ENCODE measurements around the gene SMTN. TPM values are rescaled to one million over a fixed set of nuclear protein-coding genes. Genes with fewer than 3 reads are reported as not detected.
A peak's percentile ranks its signal among the peaks of the same experiment; 100 is the strongest.

Gene SMTN
- total RNA-seq, 1 donor from 2014 or later = 55.0 TPM

DNA sequence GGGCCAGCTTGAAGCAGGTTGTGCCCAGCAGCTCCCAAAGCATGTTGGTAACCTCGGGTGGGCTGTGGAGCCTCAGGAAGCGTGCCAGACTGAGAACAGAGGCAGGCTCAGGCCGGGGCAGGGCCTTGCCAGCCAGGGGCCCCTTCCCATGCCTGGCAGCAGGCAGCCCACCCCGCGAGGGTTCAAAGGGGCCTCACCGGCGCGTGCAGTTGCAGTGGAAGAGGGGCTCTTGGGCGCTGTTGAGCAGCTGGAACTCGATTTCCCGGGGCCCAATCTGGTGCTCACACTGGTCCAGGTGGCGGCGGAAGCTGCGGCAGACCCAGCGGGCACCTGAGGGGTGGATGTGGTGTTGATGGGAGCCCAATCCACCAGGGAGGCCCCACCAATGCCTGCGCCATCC lies 55.6 kb downstream of the SMTN start:
- Mint-ChIP-seq H3K36me3 (ENCODE audit: low read depth) (no peaks in the 10 kb centered on the region), H3K9me3 (no peaks in the 10 kb centered on the region), H3K4me1 (peaks cover 30% of the 10 kb centered on the region), H3K4me3 (no peak overlapping the region), H3K27ac (ENCODE audit: unreplicated experiment) (no peak overlapping the region), H3K27me3 (ENCODE audit: low read depth) (no peaks in the 10 kb centered on the region)
- no peak for DNase-seq (ENCODE audit: low read depth, low spot score)
- TF ChIP-seq, protein P1, sequence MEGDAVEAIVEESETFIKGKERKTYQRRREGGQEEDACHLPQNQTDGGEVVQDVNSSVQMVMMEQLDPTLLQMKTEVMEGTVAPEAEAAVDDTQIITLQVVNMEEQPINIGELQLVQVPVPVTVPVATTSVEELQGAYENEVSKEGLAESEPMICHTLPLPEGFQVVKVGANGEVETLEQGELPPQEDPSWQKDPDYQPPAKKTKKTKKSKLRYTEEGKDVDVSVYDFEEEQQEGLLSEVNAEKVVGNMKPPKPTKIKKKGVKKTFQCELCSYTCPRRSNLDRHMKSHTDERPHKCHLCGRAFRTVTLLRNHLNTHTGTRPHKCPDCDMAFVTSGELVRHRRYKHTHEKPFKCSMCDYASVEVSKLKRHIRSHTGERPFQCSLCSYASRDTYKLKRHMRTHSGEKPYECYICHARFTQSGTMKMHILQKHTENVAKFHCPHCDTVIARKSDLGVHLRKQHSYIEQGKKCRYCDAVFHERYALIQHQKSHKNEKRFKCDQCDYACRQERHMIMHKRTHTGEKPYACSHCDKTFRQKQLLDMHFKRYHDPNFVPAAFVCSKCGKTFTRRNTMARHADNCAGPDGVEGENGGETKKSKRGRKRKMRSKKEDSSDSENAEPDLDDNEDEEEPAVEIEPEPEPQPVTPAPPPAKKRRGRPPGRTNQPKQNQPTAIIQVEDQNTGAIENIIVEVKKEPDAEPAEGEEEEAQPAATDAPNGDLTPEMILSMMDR (conservative IDR thresholded peaks at IDR 0.05) = no peak

DNA sequence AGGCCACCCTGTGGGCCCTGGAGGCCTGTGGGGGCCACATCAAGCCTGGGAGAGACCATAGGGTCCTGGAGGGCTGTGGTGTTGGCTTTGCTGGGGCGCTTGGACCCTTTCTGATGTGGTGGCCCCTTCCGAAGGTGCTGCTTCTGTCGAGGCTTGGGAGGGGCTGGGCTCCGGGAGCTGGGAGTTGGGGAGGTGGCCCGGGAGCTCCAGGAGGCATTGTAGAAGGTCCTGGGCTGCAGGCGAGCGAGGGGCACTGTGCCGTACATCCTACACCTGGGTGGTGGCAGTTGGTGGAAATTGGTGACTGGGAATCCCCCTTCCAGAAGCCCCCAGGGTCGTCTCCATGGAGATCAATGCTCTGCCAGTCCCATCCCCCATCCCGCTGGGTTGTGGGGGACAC lies 56.6 kb downstream of the SMTN start:
- TF ChIP-seq, protein P1 (conservative IDR thresholded peaks at IDR 0.05) = no peak
- Mint-ChIP-seq H3K9me3 (no peaks in the 10 kb centered on the region), H3K4me3 (no peak overlapping the region), H3K4me1 (peaks cover 30% of the 10 kb centered on the region), H3K27me3 (ENCODE audit: low read depth) (no peaks in the 10 kb centered on the region), H3K27ac (ENCODE audit: unreplicated experiment) (no peak overlapping the region), H3K36me3 (ENCODE audit: low read depth) (no peaks in the 10 kb centered on the region)
- no peak for DNase-seq (ENCODE audit: low read depth, low spot score)

DNA sequence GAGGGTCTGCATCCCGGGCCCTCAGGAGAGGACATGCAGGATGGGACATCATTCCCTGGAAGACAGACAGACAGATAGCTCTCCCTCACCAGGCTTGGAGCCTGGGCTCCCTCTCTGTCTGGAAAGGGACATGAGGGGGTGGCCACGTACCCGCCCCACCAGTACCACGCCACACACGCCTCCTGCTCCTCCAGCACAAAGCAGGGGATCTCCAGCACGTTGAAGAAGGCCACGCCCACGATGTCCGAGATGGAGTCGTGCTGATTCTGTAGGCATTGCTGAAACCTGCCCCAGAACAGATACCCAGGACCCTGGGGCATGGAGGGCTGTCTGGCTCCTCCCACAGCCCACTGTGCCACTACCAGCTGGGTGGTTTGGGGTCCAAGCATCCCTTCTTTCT lies 57.0 kb downstream of the SMTN start:
- peaks cover 30% of the 10 kb centered on the region for H3K4me1 Mint-ChIP-seq
- TF ChIP-seq, protein P1 (conservative IDR thresholded peaks at IDR 0.05) = no peak
- H3K9me3 Mint-ChIP-seq = no peaks in the 10 kb centered on the region
- DNase-seq (ENCODE audit: low read depth, low spot score) = no peak
- H3K27me3 Mint-ChIP-seq (ENCODE audit: low read depth) = no peaks in the 10 kb centered on the region
- H3K27ac Mint-ChIP-seq (ENCODE audit: unreplicated experiment) = no peak overlapping the region
- no peaks in the 10 kb centered on the region for H3K36me3 Mint-ChIP-seq (ENCODE audit: low read depth)
- peak overlapping the region; percentile 74 for H3K4me3 Mint-ChIP-seq

DNA sequence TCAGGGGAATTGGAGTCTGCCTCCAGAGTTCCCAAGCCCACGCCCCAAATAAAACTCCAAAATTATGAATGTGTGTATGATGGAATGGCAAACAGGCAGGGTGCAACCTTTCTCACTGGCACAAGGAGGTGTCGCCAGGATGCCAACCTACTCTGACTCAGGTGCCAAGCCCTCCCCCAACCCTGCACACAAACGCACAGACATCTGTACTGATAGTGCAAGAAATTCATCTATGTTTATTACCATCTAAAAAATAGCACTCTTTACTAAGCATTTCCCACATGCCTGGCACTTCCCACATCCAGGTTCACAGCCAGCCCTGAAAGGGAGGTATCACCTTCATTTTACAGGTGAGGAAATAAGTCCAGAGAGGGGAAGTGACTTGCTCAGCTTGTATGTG lies 57.9 kb downstream of the SMTN start:
- Mint-ChIP-seq H3K27ac (ENCODE audit: unreplicated experiment) (no peak overlapping the region), H3K27me3 (ENCODE audit: low read depth) (no peaks in the 10 kb centered on the region), H3K4me1 (peaks cover 30% of the 10 kb centered on the region), H3K36me3 (ENCODE audit: low read depth) (no peaks in the 10 kb centered on the region), H3K4me3 (peak overlapping the region; percentile 91), H3K9me3 (no peaks in the 10 kb centered on the region)
- TF ChIP-seq, protein P1 (conservative IDR thresholded peaks at IDR 0.05) = no peak
- no peak for DNase-seq (ENCODE audit: low read depth, low spot score)

DNA sequence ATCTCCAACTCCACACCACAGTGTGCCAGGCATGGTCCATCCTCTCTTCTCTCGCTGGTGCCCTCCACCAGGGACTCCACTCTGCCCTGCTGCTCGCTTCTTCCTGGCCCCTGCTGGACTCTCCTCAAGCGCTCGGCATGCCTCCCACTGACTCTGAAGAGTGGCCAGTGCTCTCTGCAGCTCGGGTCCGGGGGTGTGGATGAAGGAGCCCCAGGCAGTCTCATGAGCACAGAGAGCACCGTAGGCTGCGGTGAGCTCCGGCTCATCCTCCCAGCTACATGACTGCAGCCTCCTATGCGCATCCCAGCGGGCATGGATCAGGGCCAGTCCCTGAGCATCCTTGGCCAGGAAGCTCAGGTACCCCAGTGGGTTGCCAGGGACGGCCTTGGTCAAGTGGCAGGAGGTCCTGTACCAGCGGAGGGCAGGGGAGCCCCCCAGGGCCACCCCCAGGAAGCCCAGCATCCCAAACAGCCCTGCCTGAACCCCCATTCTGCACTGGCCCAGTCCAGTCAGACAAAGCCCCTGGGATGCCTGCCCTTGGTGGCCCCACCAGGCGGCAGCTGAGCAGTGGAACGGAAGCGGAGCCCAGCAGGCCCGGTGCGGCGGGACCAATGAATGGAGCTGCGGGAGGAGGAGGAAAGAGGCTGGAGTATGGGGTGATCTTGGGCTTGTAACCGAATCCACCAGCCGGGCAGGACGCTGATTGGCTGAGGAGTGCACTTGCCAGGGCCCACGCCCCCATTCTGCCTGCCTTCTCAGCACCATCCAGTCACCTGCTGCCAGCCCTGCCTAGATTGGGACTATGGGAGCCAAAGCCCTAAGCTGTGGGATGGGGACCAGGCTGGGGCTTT lies 59.0 kb downstream of the SMTN start, which contains the start of gene PLA2G3:
TSS of gene PLA2G3 (minus strand) at position 643 of the 851 bp plus-strand sequence. CDS start at position 489, 154 bp downstream.
- no peaks in the 10 kb centered on the region for H3K27me3 Mint-ChIP-seq (ENCODE audit: low read depth)
- peaks cover under 1% of the 10 kb centered on the region for H3K9me3 Mint-ChIP-seq
- peak within 1 kb of the TSS; percentile 93 for H3K27ac Mint-ChIP-seq (ENCODE audit: unreplicated experiment)
- H3K4me3 Mint-ChIP-seq = peak within 1 kb of the TSS; percentile 91
- DNase-seq (ENCODE audit: low read depth, low spot score) = peak; percentile 76
- no peaks in the 10 kb centered on the region for H3K36me3 Mint-ChIP-seq (ENCODE audit: low read depth)
- TF ChIP-seq, protein P1 (conservative IDR thresholded peaks at IDR 0.05) = no peak
- H3K4me1 Mint-ChIP-seq = peaks cover 30% of the 10 kb centered on the region

Measured in neural crest cell (in vitro differentiated cells).